ENCODE results near the gene IPO4. TPM values are rescaled to one million over a fixed set of nuclear protein-coding genes. Genes with fewer than 3 reads are reported as not detected.

IPO4 gene
- polyA plus RNA-seq, 1 donor (not counting 4 experiments of a cell fraction or from before 2014, with no cell fraction given), result 18.6 TPM

DNA sequence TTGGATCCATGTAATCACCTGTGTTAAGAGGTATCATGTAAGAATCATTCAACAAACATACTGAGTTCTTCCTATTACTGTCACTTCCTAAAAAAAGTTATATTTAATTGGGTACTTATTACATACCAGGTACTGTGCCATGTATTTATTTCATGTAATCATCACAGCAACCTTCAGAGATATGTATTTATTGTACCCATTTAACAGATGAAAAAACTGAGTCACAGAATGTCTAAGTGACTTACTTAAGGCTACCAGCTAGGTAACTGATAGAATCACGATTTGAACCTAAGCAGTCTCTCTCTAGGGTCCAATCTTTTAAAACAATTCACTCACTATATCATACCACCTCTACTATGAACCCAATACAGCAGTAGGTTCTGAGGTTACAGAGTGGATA lies 44.2 kb downstream of the IPO4 start:
- peaks cover 56% of the 10 kb centered on the region for H3K79me2 ChIP-seq (ENCODE audit: control insufficient read depth, insufficient read depth, low read length)
- dilution Hi-C loops (cut with MboI; ENCODE audit: extremely low pct_ligation_motif_present, low sequenced_read_pairs), result no loop called here

GRCh38 chr14:24143511-24143910 lies 45.1 kb downstream of the IPO4 start:
- Histone ChIP-seq H4K20me1 (ENCODE audit: control insufficient read depth, extremely low read depth, insufficient read depth, low read length) (no peaks in the 10 kb centered on the region), H3K79me2 (ENCODE audit: control insufficient read depth, insufficient read depth, low read length) (peaks cover 57% of the 10 kb centered on the region), H3K36me3 (ENCODE audit: control insufficient read depth in 2 of 2, extremely low read depth in 1 of 2, insufficient read depth in 2 of 2, low read length in 2 of 2) (peaks cover 10 to 21% of the 10 kb centered on the region in 2 experiments), H3K9ac (ENCODE audit: control insufficient read depth, extremely low read depth, insufficient read depth, low read length) (no peak overlapping the region), H3K9me1 (ENCODE audit: control insufficient read depth, extremely low read depth, insufficient read depth, low read length) (peaks cover 4% of the 10 kb centered on the region), H2AFZ (ENCODE audit: control insufficient read depth, low read length) (no peak overlapping the region), H3K4me2 (ENCODE audit: control insufficient read depth, extremely low read depth, insufficient read depth, low read depth, low read length) (no peak overlapping the region), H3K27me3 (ENCODE audit: control insufficient read depth, extremely low read depth, insufficient read depth, low read length) (no peaks in the 10 kb centered on the region), H3K4me3 (ENCODE audit: control insufficient read depth in 2 of 3, extremely low read depth in 1 of 3, insufficient read depth in 2 of 3, low read depth in 1 of 3, low read length in 3 of 3) (no peak overlapping the region), H3K4me1 (ENCODE audit: control insufficient read depth, extremely low read depth, insufficient read depth, low read length) (peaks cover 29% of the 10 kb centered on the region), H3K9me3 (ENCODE audit: control insufficient read depth, low read depth, low read length) (no peaks in the 10 kb centered on the region), H3K27ac (ENCODE audit: control insufficient read depth, insufficient read depth, low read length) (no peak overlapping the region)
- FAIRE-seq, result no peak
- DNase-seq (ENCODE audit: low read depth, low spot score), result no peak
- dilution Hi-C loops (cut with MboI; ENCODE audit: extremely low pct_ligation_motif_present, low sequenced_read_pairs), result no loop called here
- TF ChIP-seq CTCF (optimal IDR thresholded peaks at IDR 0.05 in 1 of 3, IDR thresholded peaks at IDR 0.05 in 1 of 3, conservative IDR thresholded peaks at IDR 0.05 in 1 of 3; ENCODE audit: extremely low read depth in 1 of 3, insufficient read depth in 2 of 3, low read length in 3 of 3) (no peak), EZH2 (IDR thresholded peaks at IDR 0.05; ENCODE audit: low read length) (no peak)

More for the DNA sequence above, 44.2 kb downstream of the IPO4 start:
- Histone ChIP-seq H3K9me1 (ENCODE audit: control insufficient read depth, extremely low read depth, insufficient read depth, low read length) (peaks cover 2% of the 10 kb centered on the region), H3K4me2 (ENCODE audit: control insufficient read depth, extremely low read depth, insufficient read depth, low read depth, low read length) (no peak overlapping the region), H3K27ac (ENCODE audit: control insufficient read depth, insufficient read depth, low read length) (no peak overlapping the region), H3K36me3 (ENCODE audit: control insufficient read depth in 2 of 2, extremely low read depth in 1 of 2, insufficient read depth in 2 of 2, low read length in 2 of 2) (peaks cover 11 to 21% of the 10 kb centered on the region in 2 experiments), H3K27me3 (ENCODE audit: control insufficient read depth, extremely low read depth, insufficient read depth, low read length) (no peaks in the 10 kb centered on the region), H3K4me3 (ENCODE audit: control insufficient read depth in 2 of 3, extremely low read depth in 1 of 3, insufficient read depth in 2 of 3, low read depth in 1 of 3, low read length in 3 of 3) (no peak overlapping the region), H2AFZ (ENCODE audit: control insufficient read depth, low read length) (no peak overlapping the region), H3K9ac (ENCODE audit: control insufficient read depth, extremely low read depth, insufficient read depth, low read length) (no peak overlapping the region), H3K4me1 (ENCODE audit: control insufficient read depth, extremely low read depth, insufficient read depth, low read length) (peaks cover 32% of the 10 kb centered on the region), H4K20me1 (ENCODE audit: control insufficient read depth, extremely low read depth, insufficient read depth, low read length) (no peaks in the 10 kb centered on the region), H3K9me3 (ENCODE audit: control insufficient read depth, low read depth, low read length) (no peaks in the 10 kb centered on the region)
- FAIRE-seq (no peak), DNase-seq (ENCODE audit: low read depth, low spot score) (no peak)
- no peak for TF ChIP-seq EZH2 (IDR thresholded peaks at IDR 0.05; ENCODE audit: low read length)

All from keratinocyte (primary cell).